Measurements from ENCODE around the gene GLIS1.

The GLIS1 gene

DNA sequence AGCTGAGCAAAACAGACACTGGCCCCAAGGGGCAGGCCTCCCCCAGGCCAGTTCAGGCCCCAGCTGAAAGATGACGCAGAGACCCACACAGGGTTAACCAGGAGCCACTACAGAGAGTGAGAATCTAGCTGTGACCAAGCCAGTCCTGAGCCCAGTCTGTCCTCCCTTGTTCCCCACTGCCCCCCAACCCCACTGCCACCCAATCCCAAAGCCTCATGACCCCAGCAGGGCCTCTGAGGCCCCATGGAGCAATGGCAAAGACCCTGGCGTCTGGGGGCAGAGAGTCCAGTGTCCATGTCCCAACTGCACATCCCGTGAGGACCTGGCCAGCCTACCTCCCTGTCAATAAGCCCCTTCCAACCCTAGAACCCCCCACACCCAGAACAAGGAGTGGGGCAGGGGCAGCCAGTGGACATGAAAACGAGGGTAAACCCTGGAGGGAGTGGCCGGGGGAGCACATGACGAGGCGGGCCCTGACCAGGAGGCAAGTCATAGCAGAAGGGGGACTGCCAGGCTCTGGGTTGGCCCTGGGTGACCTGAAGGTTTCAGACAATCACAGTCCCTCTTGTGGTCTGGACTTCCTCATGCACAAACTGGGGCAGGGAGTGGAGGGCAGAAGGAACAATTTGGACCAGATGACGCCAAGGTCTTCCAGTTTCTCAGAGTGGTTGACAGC is 100.5 kb downstream of the GLIS1 start:
- FAIRE-seq (no peak), DNase-seq (ENCODE audit: low spot score) (no peak)

DNA sequence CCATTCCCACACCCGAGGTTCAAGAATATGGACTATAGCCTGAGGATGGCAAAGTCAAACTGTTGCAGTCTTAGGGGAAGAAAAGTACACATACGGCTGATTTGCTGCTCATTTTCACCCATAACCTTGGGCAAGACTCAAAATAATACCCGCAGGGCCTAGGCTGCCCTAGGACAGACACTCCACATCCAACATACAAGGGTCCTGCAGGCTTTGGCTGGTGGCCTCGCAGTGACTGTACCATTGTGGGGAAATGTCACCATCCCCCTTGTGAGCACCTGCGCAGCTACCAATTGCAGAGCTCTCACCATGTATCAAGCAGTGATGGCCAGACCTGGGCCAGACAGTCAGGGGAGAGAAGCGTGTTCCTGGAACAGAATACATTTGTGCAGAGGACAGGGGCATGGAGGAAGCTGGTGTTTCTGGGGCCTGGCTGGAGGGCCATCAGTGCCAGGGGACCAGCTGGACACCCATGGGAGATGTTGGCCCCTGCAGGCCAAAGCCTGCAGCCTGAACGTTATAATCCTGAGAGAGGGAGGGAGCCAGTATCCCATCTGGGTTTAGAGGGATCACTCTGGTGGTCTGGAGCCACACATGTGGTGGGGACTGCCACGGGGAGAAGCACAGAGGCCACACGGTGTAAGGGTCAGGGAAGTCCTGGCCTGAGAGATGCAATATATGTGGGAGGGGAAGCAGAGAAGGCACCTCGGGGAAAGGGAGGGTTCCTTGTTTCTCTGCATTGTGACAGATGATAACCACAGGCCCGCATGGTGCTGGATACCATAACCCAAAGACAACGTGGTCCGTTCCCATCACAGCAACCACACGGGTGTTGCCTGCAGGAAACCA is 101.2 kb downstream of the GLIS1 start:
- no peak for FAIRE-seq
- DNase-seq (ENCODE audit: low spot score) = no peak

DNA sequence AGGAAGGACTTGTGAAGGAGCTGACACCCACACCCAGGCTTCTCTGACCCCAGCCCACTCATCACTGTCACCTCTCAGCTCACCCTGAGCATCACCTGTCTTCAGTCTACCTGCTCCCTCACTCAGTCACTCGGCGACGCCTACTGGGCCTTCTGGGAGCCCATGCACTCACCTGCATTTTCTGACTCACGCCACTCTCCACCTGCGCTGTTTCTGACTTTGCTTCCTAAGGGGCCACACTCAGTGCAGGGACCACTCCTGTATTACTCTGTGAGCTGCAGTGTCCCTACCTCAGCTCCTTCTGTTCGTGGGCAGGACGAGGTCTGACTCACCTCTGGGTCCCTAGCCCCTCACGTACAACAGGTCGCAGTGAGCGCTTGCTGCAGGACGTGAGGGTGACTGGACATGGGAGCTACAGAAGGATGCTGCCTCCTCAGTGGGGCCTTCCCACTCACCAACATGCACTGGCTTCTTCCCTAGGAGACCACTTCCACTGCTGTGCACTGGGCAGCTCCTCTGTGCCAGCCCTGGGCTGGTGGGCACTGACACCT is 102.3 kb downstream of the GLIS1 start:
- FAIRE-seq (no peak), DNase-seq (ENCODE audit: low spot score) (no peak)

GRCh38 chr1:53634571-53634979 is 104.4 kb downstream of the GLIS1 start:
- FAIRE-seq = no peak

DNA sequence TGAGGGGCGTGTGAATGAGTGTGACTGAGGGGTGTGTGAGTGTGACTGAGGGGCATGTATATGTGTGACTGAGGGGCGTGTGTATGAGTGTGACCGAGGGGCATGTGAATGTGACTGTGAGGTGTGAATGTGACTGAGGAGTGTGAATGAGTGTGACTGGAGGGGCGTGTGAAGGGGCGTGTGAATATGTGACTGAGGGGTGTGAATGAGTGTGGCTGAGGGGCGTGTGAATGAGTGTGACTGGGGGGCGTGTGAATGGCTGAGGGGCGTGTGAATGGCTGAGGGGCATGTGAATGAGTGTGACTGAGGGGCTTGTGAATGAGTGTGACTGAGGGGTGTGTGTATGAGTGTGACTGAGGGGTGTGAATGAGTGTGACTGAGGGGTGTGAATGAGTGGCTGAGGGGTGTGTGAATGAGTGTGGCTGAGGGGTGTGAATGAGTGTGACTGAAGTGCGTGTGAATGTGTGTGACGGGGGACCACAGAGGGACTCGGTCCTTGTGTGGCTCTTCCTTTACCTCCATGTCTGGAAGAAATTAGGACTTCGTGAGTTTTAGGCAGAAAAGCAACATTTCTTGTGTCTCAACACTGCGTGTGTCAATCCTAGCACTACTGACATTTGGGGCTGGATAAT is 105.8 kb downstream of the GLIS1 start:
- DNase-seq (ENCODE audit: low spot score) (no peak), FAIRE-seq (peak; percentile 20)

More at GRCh38 chr1:53634571-53634979, 104.4 kb downstream of the GLIS1 start:
- no peak for DNase-seq (ENCODE audit: low spot score)

GRCh38 chr1:53631622-53632310 is 107.2 kb downstream of the GLIS1 start:
- DNase-seq (ENCODE audit: low spot score) (no peak), FAIRE-seq (peak; percentile 84)

- no peak for FAIRE-seq
- DNase-seq (ENCODE audit: low spot score) = no peak
These were observed 109.8 kb downstream of the GLIS1 start for GRCh38 chr1:53629101-53629691.

DNA sequence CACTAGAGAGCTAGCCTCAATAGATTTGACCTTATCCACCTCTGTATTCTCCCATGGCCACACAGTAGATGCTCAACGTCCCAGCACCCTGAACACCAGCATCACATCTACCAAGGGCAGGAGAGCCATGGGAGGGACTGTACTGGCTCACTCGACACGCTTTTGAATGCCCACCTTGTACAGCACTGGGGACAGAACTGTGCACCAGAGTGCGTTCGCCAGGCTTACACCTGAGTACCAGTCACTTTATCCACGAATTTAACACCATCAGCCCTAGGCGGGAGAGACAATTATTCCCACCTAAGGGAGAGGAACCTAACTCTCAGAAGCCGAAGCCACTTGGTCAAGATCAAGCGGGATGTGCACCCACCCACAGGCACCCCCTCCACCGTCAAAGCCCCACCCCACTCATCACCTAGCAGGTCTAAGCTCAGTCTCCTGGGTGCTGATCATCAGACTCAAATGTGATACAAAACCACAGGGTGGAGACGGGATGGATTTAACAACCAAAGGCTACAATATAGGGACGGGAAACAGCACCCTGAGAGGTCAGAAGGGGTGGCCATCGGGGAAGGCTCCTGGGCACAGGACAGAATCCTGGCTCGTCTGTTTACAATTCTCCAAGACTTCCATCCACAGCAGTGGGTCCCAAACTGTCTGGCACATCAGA is 110.5 kb downstream of the GLIS1 start:
- FAIRE-seq = no peak
- no peak for DNase-seq (ENCODE audit: low spot score)

- FAIRE-seq (no peak), DNase-seq (ENCODE audit: low spot score) (no peak)
These were observed 111.3 kb downstream of the GLIS1 start for GRCh38 chr1:53627666-53628065.

DNA sequence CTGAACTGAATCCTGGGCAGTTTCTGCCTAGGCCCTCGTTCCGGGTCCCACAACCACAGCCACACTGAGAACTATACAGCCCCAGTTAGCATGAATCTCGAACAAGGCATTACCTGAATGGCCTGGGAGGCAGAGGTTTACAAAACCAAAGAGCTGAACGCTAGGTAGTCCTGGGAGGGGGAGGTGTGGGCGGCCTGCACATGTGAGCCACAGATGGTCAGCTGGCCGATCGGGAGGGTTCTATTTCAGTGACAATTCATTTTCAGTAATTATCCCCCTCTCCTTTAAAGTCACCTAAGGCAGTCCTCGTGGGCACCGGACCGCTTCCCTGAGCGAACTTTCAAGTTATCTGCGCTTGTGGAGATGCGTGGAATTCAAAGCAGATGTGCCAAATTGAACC is 111.9 kb downstream of the GLIS1 start:
- FAIRE-seq (no peak), DNase-seq (ENCODE audit: low spot score) (no peak)

DNA sequence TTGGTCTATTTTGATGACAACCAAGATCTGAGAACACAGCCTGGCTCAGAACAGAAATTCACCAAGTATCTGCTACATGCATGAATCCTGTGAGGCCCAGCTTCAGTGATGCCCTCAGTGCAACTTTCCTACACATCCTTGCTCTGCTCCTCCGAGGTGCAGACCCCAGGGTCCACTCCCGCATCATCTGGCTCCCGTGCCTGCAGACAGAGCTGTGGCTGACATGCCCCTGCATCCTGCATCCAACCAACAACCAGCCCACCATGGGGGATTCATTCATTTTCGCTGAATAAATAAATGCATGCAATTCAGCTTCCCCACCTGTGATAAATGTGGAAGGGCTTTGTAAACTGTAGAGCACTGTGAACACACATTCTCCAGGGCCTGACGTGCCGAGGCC is 112.3 kb downstream of the GLIS1 start:
- FAIRE-seq (no peak), DNase-seq (ENCODE audit: low spot score) (no peak)

DNA sequence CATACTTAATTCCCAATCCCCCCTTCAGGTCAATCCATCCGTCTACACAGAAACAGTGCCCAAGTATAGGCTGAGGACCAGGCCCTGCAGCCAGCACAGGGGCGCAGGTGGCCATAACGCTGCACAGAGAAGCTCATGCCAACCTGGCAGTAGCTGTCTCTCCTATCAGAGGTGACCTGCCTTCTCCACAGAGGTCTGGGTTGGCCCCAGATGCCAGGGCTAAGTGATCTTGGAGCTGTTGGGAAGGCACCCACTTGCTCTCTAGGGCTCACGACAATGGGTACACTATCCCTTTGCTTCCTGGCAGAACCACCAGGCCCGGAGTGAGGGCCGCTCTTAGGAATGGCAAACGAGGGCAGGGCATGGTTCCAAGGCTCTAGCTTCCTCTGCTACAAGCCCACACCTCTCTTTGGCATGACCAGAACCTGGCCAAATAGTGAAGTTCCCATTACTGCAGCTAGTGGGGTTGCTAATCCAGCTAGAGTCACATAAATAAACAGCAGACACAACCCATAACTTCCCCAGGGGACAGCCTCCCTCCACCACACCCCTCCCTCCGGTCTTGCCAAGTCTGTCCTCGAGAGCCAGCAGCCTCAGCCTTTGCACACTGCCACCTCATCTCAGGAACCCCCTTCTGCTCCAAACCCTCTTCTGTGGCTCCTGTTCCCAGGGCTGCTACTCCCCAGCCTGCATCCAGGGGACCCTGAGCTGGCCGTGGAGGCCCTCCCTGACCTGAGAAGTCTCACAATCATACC is 113.0 kb downstream of the GLIS1 start:
- no peak for FAIRE-seq
- DNase-seq (ENCODE audit: low spot score) = no peak

DNA sequence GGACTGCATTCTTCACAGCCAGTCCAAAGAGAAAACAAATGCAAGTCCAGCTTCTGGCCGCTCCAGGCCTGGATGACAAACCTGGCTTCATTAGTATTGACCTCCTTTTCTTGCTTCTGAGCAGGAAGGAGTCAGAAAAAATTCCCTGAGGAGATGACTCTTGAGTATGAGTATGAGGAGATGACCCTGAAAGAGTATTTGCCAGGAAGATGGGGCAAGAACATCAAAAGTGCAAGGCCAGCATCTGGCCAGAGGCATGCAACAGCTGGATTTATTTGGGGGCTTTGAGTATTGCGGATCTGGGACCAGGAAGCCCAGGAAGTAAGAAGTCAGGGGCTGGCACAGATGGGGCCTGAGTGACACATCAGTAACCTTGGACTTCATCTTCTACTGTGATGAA is 113.9 kb downstream of the GLIS1 start:
- FAIRE-seq (no peak), DNase-seq (ENCODE audit: low spot score) (no peak)

GRCh38 chr1:53622531-53622930 is 116.4 kb downstream of the GLIS1 start:
- DNase-seq (ENCODE audit: low spot score) (no peak), FAIRE-seq (no peak)

DNA sequence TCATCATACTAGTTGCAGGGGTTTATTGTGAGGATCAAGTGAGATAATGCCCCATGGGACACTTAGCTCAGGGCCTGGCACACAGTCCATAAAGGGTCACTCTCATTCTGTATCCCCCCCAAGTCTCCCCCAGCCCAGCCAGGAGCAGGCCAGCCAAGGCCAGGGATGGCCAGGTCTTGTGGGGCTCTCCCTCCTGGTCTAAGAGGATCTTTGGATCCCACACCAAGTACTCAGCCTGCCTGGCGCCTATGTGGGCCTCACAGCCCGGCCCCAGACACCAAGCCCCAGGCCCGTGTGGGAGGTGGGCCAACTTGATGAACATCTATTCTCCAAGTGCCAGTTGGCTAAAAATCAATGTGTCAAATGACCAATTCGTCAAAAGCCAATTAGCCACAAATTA is 117.8 kb downstream of the GLIS1 start:
- DNase-seq (ENCODE audit: low spot score) (no peak), FAIRE-seq (no peak)

DNA sequence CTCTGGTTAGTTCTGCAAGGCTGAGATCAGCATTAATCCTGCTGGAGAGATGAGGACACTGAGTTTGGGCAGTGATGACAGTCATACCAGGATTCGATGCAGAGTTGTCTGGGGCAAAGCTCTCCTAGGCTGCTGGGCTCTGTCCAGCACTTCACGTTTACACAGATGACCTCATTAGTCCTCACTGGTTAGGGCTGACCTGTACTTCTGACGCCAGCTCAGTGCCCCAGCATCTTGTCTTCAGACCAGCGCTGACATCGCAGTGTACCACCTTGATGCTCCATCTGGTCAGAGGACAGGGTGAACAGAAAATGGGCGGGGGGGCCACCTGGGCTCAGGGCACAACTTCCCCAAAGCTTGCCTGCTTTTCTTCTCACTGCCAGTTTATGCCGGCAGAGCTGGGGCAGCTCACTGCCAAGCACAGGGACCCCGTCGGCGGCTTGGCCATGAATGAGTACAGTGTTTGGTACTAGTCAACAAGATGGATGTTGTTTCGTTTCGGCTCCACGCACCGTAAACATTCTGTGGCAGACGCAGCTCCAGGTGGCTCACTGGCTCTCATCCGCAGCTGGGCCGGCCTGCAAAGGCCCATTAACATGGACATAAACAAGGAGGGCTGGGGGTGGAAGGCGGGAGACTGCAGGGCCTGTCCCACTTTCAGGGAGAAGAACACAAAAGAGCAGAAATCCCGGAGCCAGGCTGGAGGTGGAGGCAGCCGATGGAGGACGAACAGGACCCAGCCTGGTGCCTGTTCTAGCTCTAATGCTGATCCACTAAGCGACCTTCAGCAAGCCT is 118.7 kb downstream of the GLIS1 start:
- DNase-seq (ENCODE audit: low spot score) = no peak

GRCh38 chr1:53619367-53620060 is 119.5 kb downstream of the GLIS1 start:
- no peak for FAIRE-seq
- DNase-seq (ENCODE audit: low spot score) = no peak

More for the DNA sequence above, 118.7 kb downstream of the GLIS1 start:
- no peak for FAIRE-seq

Data from urothelium cell line (cell line).